ENCODE measurements around the gene PLEKHA5.

PLEKHA5 gene

DNA sequence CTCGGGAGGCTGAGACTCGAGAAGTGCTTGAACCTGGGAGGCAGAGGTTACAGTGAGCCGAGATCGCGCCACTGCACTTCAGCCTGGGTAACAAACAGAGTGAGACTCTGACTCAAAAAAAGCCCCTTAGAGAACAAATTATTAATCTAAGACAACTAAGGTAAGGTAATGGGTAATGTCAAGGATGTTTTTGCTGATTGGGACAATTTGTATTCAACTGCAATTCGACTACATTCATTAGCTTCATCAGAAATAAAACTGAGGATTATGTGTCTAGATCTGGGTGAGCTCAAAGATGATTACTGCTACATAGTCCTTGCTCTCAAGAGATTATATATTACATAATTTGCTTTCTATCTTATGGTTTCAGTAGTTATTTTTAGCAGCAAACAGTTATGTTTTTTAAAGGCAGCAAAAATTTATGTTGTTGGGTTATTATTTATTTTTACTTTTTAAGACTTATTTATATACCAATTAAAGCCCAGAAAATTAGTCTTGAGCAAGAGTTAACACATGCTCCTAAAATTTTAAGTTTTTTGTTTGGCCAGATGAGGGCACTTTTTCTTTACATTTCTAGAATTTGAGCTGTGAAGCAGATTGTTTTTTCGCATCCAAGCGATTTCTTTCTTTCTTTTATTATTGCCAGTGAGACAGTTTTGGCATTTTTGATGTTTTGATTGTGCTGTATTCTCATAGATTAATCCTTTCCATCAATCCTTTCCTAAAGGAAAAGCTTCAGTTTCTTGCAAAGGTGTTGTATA, 52.3 kb downstream of the PLEKHA5 start:
- Histone ChIP-seq H3K9me3 (no peaks in the 10 kb centered on the region), H3K27me3 (no peaks in the 10 kb centered on the region), H3K27ac (no peak overlapping the region), H3K4me1 (ENCODE audit: control insufficient read depth in 1 of 2, insufficient read depth in 1 of 2, low read depth in 1 of 2, low read length in 1 of 2) (no peaks in the 10 kb centered on the region), H3K36me3 (no peaks in the 10 kb centered on the region), H3K4me3 (ENCODE audit: low read depth in 1 of 2, low read length in 1 of 2) (no peak overlapping the region)
- TF ChIP-seq, protein P1, sequence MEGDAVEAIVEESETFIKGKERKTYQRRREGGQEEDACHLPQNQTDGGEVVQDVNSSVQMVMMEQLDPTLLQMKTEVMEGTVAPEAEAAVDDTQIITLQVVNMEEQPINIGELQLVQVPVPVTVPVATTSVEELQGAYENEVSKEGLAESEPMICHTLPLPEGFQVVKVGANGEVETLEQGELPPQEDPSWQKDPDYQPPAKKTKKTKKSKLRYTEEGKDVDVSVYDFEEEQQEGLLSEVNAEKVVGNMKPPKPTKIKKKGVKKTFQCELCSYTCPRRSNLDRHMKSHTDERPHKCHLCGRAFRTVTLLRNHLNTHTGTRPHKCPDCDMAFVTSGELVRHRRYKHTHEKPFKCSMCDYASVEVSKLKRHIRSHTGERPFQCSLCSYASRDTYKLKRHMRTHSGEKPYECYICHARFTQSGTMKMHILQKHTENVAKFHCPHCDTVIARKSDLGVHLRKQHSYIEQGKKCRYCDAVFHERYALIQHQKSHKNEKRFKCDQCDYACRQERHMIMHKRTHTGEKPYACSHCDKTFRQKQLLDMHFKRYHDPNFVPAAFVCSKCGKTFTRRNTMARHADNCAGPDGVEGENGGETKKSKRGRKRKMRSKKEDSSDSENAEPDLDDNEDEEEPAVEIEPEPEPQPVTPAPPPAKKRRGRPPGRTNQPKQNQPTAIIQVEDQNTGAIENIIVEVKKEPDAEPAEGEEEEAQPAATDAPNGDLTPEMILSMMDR (IDR thresholded peaks at IDR 0.05), result no peak

DNA sequence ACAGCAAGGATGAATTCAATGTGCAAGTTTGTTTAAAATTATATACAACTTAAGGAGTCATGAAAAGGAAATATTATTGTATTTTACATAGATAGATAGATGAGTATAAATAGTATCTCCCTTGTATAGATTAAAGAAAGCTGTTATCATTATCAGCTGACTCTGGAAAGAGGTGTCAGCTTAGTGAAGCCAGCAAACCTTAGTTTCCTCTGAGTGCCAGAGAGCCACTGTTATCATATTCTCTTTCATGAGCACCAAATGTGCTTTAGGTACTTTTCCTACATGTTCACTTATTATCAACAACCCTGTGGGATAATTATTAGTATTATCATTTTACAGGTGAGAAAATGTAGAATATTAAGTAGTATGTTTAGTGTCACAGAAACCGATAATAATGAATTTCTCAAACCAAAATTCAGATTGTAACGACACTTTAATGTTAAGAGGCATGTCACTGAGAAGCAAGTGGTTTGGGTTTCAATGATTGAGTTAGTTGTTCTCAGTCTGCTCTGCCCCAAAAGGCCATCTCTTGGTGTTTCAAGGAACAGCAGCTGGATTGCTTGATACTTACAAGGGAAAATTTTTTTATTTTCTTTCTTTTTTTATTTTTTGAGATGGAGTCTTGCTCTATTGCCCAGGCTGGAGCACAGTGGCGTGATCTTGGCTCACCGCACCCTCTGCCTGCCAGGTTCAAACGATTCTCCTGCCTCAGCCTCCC, 53.7 kb downstream of the PLEKHA5 start:
- H3K9me3 ChIP-seq, result no peaks in the 10 kb centered on the region
- H3K4me3 ChIP-seq (ENCODE audit: low read depth in 1 of 2, low read length in 1 of 2), result no peak overlapping the region
- H3K36me3 ChIP-seq, result no peaks in the 10 kb centered on the region
- H3K27me3 ChIP-seq, result no peaks in the 10 kb centered on the region
- TF ChIP-seq, protein P1 (IDR thresholded peaks at IDR 0.05), result no peak
- no peak overlapping the region for H3K27ac ChIP-seq
- no peaks in the 10 kb centered on the region for H3K4me1 ChIP-seq (ENCODE audit: control insufficient read depth in 1 of 2, insufficient read depth in 1 of 2, low read depth in 1 of 2, low read length in 1 of 2)

DNA sequence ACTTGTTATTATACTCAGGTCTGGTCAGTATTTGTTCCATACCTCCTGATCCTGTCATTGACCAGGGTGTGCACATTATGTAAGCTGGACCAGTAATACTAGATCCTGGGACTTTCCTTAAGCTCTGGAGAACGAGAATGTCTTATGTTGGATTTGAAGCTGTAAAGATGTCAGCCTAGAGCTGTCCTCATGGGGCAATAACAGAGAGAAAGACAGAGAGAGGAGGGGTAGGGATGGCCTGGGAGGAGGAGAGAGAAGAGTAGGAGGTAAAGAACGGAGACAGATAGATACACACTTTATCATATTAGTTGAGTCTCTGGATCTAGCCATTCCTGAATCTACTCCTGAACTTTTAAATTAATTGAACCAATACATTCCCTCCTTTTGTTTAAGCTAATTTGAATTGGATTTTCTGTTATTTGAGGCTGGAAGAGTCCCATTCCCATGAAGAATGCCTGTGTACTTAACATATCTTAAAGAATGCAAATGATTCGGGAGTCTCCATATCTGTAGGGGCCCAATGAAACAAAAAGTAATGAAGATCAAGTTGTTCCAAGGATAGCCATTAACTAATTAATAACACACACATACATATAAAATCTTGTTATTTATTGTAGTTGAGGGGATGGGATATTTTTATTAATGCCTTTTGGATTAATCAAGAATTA, 55.9 kb downstream of the PLEKHA5 start:
- H3K27me3 ChIP-seq, result no peaks in the 10 kb centered on the region
- TF ChIP-seq, protein P1 (IDR thresholded peaks at IDR 0.05), result no peak
- no peaks in the 10 kb centered on the region for H3K9me3 ChIP-seq
- H3K4me3 ChIP-seq (ENCODE audit: low read depth in 1 of 2, low read length in 1 of 2), result no peak overlapping the region
- no peaks in the 10 kb centered on the region for H3K36me3 ChIP-seq
- no peak overlapping the region for H3K27ac ChIP-seq
- H3K4me1 ChIP-seq (ENCODE audit: control insufficient read depth in 1 of 2, insufficient read depth in 1 of 2, low read depth in 1 of 2, low read length in 1 of 2), result peaks cover 0 to 3% of the 10 kb centered on the region in 2 experiments

DNA sequence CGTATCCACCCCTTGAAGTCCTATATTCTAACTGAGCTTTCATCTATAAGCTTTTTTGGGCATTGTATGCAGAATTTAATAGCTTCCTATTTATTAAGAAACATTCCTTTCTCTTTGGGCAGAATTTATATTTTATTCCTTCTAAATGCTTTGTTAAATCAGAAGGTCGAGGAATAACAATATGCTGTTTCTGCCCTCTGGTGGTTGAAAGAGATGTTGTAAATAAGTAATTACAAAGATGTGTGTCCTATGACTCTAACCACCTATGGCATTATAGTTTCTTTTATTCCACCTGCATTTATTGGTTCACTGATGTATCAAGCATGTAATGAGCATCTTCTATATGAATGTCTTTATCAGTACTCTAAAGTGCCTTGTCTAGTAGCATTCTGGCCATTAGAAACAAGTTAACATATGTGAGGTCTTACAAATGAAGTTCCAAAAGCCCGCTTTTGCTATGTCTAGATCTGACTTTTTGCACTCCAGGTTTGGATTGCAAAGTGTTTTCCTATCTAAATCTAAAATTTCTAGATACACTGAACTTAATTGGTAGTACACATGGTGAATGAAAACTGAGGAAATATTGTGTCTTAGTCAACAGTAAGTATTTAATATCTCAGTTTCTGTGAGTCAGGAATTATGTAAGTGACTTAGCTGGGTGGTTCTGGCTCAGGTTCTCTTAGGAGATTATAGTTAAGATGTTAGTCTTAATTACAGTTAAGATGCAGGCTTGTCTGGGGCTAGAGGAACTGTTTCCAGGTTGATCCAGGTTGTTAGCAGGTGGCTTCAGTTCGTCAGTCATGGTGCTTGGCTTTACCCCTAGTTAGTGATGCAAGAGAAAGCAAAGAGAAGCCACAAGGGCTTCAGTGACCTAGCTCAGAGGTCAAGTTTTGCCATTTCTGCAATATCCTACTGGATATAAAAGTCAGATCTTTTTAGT, 57.5 kb downstream of the PLEKHA5 start:
- no peaks in the 10 kb centered on the region for H3K36me3 ChIP-seq
- peaks cover 0 to 8% of the 10 kb centered on the region in 2 experiments for H3K4me1 ChIP-seq (ENCODE audit: control insufficient read depth in 1 of 2, insufficient read depth in 1 of 2, low read depth in 1 of 2, low read length in 1 of 2)
- H3K27me3 ChIP-seq, result no peaks in the 10 kb centered on the region
- H3K4me3 ChIP-seq (ENCODE audit: low read depth in 1 of 2, low read length in 1 of 2), result no peak overlapping the region
- no peaks in the 10 kb centered on the region for H3K9me3 ChIP-seq
- TF ChIP-seq, protein P1 (IDR thresholded peaks at IDR 0.05), result no peak
- H3K27ac ChIP-seq, result no peak overlapping the region

DNA sequence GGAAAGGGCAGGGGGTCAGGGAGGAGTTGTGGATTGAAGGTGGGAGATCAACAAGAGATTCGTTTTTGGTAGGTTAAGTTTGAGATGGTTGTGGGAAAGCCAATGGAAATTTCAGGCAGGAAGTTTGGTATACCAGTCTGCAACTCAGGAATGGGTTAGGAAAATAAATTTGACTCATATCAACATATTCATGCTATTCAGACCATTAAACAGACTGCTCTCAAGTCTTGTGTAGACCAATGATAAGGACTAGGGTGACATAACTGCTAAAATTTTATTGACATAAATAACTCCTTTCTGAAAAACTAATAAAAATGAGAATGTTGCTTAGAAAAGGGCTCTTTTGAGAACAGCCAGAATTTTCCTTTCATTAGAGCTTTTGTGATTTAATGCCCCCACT, 60.0 kb downstream of the PLEKHA5 start:
- TF ChIP-seq, protein P1 (IDR thresholded peaks at IDR 0.05), result no peak
- H3K36me3 ChIP-seq, result no peaks in the 10 kb centered on the region
- no peaks in the 10 kb centered on the region for H3K9me3 ChIP-seq
- no peak overlapping the region for H3K4me3 ChIP-seq (ENCODE audit: low read depth in 1 of 2, low read length in 1 of 2)
- no peak overlapping the region for H3K27ac ChIP-seq
- H3K27me3 ChIP-seq, result no peaks in the 10 kb centered on the region
- peaks cover 0 to 8% of the 10 kb centered on the region in 2 experiments for H3K4me1 ChIP-seq (ENCODE audit: control insufficient read depth in 1 of 2, insufficient read depth in 1 of 2, low read depth in 1 of 2, low read length in 1 of 2)
